Forelimb muscle (tissue), 1 donor: ENCODE measurements around the gene INPP5D. TPM values are rescaled to one million over a fixed set of nuclear protein-coding genes. Genes with fewer than 3 reads are reported as not detected.
"Not testable (repeated sequence)": the region's sequence is repeated elsewhere in the genome, so short reads cannot be mapped to it uniquely, and the experiment has no call there.

ENCODE experiments used
- DNase-seq: peaks from one replicate; pipeline ENCODE4 v3.0.0-alpha.2; 2013; ENCODE audit warnings: low read depth
- polyA plus RNA-seq: library from polyadenylated mRNA; unstranded; fragments of 120-200 nt; gene quantifications from one replicate; pipeline ENCODE4 v1.2.1, GENCODE V29; 2013; ENCODE audit not compliant: insufficient read length

INPP5D gene
- polyA plus RNA-seq, 1 donor, result 8.3 TPM

- no peak for DNase-seq
Measured at GRCh38 chr2:233116946-233117345, 56.8 kb downstream of the INPP5D start.

GRCh38 chr2:233117351-233117750 lies 57.2 kb downstream of the INPP5D start:
- DNase-seq, result no peak

- DNase-seq, result no peak
Measured at GRCh38 chr2:233117811-233118647, 57.9 kb downstream of the INPP5D start.

GRCh38 chr2:233118648-233119000 lies 58.5 kb downstream of the INPP5D start:
- DNase-seq, result no peak

GRCh38 chr2:233119123-233119522 lies 59.0 kb downstream of the INPP5D start:
- no peak for DNase-seq

GRCh38 chr2:233119806-233120205 lies 59.7 kb downstream of the INPP5D start:
- no peak for DNase-seq

- no peak for DNase-seq
Measured at GRCh38 chr2:233120459-233120858, 60.3 kb downstream of the INPP5D start.

- no peak for DNase-seq
Measured at GRCh38 chr2:233121856-233122255, 61.7 kb downstream of the INPP5D start.

GRCh38 chr2:233122541-233122940 lies 62.4 kb downstream of the INPP5D start:
- DNase-seq, result no peak

- DNase-seq, result not testable (repeated sequence)
Measured at GRCh38 chr2:233123576-233123975, 63.4 kb downstream of the INPP5D start.

- DNase-seq, result no peak
Measured at GRCh38 chr2:233124421-233125080, 64.4 kb downstream of the INPP5D start.

- DNase-seq, result no peak
Measured at GRCh38 chr2:233125455-233126065, 65.4 kb downstream of the INPP5D start.

GRCh38 chr2:233129351-233129978 lies 69.3 kb downstream of the INPP5D start:
- DNase-seq, result no peak

GRCh38 chr2:233130024-233130423 lies 69.9 kb downstream of the INPP5D start:
- DNase-seq, result no peak

GRCh38 chr2:233130481-233131020 lies 70.4 kb downstream of the INPP5D start:
- no peak for DNase-seq

GRCh38 chr2:233131936-233132720 lies 72.0 kb downstream of the INPP5D start:
- no peak for DNase-seq

GRCh38 chr2:233133239-233133638 lies 73.1 kb downstream of the INPP5D start:
- no peak for DNase-seq

- no peak for DNase-seq
Measured at GRCh38 chr2:233135421-233135820, 75.3 kb downstream of the INPP5D start.

GRCh38 chr2:233137040-233137439 lies 76.9 kb downstream of the INPP5D start:
- DNase-seq, result no peak

GRCh38 chr2:233140077-233140585 lies 80.0 kb downstream of the INPP5D start:
- no peak for DNase-seq

GRCh38 chr2:233140978-233141377 lies 80.8 kb downstream of the INPP5D start:
- no peak for DNase-seq
